Suppressor macrophage treated with lipopolysaccharide for 1 hour (primary cell): ENCODE measurements around the gene SPEF2.
"Not testable (repeated sequence)": the region's sequence is repeated elsewhere in the genome, so short reads cannot be mapped to it uniquely, and the experiment has no call there.

Experiments
- DNase-seq, 3 donors: peaks; one replicate each; pipeline ENCODE4 v3.0.0-alpha.2; 2020 to 2022

SPEF2 gene

DNA sequence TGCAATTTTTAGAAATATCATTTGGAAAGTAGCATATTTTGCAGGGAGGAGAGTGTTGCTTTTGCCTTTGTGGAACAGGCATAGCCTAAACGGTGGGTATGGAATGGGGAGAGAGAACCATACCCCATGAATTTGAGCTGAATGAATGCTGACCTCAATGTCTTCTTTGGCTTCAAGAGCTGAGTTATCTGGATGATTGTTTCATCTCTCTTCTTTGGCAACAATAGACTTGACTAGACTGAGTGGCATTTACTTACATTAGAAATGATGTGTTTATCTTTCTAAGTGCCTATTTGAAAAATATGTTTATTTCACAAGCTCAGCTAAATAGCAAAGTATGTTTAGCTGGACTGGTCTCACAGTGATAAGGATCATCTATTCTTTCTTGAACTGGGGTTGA, 42.8 kb downstream of the SPEF2 start:
- no peak for DNase-seq

GRCh38 chr5:35664584-35664983, 46.9 kb downstream of the SPEF2 start:
- no peak for DNase-seq

DNA sequence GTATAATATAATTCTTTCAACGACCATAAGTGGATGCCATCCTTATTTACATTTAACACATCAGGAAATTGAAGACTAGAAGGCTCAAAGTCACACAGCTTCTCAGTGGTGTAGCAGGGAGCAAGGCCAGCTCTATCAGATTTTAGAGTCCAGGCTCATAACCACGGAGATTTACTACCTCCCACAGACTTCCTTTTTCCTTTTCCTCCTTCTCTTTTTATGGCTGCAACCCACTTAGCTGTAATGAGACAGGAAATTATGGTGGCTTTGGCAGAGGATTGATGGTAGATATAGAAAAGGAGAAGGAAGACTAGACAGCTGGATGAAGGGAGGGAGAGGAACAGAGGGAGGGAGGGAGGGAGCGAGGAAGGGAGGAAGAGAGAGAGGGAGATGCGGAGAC, 47.4 kb downstream of the SPEF2 start:
- DNase-seq = peak; percentile 23 to 33 (median 28)

DNA sequence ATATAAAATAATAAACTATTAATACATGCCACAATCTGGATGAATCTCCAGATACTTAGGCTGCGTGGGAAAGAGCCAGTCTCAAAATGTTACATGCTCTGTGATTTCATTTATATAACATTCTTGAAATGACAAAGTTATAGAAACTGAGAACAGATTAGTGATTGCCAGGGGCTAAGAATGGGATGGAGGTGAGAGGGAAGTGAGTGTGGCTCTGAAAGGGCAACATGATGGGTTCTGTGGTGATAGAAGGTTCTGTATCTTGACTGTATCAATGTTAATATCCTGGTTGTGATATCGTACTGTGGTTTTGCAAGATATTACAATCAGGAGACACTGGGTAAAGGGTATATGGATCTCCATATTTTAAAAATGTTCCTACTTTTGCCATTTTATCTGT, 50.7 kb downstream of the SPEF2 start:
- DNase-seq = no peak

GRCh38 chr5:35668794-35669193, 51.1 kb downstream of the SPEF2 start:
- no peak for DNase-seq

DNA sequence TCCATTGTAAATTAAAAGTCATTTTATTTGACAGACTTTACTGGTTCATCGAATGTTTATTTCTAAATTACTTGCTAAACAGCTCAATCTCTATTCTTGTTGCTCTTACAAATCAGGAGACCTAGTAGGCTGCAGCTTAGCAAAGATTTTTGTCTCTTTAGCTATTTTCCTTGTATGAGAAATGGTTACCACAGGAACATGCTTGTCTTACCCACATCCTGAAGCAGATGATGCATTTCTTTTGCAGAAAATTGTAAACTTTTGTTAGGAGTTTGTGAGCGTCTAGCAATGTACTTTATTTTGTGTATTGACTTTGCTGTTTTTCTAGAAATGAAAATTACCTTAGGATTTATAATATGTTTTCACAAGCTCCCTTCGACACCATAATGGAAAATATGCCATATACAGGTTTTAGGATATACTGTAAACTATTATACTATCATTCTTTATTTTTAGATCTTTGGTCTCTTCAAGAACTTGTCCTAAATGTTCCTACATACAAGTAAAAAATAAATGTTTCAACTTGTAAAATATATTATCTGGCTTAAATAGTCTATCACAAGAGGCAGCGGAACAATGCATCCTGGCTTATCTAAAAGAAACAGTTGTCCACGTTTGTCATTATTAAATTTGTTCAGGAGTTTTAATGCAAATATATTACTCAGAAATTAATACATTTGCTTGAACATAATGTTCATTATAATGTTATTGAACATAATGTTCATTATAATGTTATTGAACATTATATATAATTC, 54.1 kb downstream of the SPEF2 start:
- no peak for DNase-seq

DNA sequence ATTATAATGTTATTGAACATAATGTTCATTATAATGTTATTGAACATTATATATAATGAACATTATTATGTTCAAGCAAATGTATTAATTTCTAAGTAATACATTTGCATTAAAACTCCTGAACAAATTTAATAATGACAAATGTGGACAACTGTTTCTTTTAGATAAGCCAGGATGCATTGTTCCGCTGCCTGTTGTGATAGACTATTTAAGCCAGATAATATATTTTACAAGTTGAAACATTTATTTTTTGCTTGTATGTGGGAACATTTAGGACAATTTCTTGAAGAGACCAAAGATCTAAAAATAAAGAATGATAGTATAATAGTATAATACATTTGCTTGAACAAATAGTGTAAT, 54.6 kb downstream of the SPEF2 start:
- DNase-seq = not testable (repeated sequence)

- no peak for DNase-seq
Measured at GRCh38 chr5:35672995-35673394, 55.3 kb downstream of the SPEF2 start.

DNA sequence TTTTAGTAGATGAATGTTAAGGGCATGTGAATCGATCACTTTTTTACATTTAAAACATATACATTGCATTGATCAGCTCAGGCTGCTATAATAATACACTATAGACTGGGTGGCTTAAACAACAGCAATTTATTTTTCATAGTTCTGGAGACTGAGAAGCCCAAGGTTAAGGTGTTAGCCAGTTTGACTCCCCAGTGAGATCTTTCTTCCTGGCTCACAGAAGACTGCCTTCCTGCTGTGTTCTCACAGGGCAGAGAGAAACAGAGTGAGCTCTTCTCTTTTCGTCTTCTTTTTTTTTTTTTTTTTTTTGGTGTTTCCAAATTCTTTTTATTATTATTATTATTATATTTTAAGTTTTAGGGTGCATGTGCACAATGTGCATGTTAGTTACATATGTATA, 56.4 kb downstream of the SPEF2 start:
- DNase-seq = no peak

DNA sequence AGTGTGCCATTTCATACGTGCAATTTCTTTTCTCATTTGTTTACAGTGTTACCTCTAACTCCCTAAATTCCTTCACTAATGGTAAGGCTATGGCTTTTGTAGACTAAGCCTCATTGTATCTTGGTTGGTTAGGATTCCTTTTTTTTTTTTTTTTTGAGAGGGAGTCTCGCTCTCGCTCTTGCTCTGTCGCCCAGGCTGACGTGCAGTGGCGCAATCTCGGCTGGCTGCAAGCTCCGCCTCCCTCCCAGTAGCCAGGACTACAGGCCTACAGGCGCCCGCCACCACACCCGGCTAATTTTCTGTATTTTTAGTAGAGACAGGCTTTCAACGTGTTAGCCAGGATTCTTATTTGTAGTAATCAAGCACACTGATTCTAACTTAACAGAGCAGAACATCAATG, 57.7 kb downstream of the SPEF2 start:
- no peak for DNase-seq

GRCh38 chr5:35677878-35678277, 60.2 kb downstream of the SPEF2 start:
- no peak for DNase-seq

GRCh38 chr5:35678661-35679060, 61.0 kb downstream of the SPEF2 start:
- DNase-seq = no peak

DNA sequence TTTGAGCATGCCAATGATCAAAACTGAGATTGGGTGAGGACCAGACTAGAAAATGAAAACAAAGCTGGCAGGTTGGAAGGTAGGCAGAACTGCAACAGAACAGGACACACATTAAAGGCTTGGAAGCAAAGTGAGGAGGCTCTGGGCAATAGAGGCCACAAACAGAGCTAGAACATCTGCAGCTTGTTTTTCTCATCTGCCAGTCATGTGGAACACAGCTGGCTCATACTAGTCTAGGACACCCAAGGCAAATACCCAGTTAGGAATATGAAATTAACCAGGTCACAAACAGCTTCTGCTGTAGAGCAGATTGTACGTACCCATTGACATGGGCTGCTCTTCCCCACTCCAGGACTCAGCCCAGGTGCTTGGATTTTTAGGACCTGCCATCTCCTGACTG, 61.7 kb downstream of the SPEF2 start:
- no peak for DNase-seq

DNA sequence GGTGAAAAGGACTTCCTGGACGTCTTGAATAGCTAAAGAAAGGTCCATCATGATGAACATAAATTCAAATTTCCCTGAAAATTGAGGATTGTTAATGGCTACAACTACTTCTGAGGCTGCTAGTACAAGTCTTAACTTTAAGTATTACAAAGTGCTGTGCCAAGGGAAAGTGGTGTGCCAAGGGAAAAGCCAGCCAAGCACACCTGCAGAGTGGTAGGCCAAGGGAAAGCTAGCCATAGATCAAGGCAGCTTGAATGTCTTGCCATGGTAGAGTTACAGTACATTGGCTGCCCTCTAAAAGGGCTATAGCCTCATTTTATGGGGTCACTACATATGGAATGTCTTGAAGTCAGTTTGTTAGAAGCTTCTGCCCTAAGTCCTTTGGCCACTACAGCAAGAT, 64.2 kb downstream of the SPEF2 start:
- DNase-seq = no peak

- DNase-seq = no peak
Measured at GRCh38 chr5:35683466-35683865, 65.8 kb downstream of the SPEF2 start.

GRCh38 chr5:35685161-35685560, 67.5 kb downstream of the SPEF2 start:
- no peak for DNase-seq

DNA sequence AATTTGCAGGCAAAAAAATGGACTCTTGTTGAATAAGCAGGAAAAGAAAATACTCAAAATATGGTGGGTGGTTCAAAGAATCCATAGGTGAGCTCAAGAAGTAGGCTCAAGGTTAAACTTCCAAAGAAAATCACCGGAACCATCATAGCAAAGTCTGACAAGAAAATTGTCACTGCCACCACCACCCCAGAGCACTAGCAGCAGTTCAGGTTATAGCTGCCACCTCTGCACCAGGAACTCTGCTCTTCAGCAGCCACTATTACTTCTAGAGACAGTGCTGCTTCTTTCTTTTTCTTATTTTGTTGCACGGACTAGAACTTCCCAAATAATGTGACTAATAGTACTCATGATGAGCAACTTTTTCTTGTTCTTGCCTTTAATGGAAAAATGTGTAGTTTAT, 70.3 kb downstream of the SPEF2 start:
- no peak for DNase-seq

- no peak for DNase-seq
Measured at GRCh38 chr5:35694481-35694880, 76.8 kb downstream of the SPEF2 start.

DNA sequence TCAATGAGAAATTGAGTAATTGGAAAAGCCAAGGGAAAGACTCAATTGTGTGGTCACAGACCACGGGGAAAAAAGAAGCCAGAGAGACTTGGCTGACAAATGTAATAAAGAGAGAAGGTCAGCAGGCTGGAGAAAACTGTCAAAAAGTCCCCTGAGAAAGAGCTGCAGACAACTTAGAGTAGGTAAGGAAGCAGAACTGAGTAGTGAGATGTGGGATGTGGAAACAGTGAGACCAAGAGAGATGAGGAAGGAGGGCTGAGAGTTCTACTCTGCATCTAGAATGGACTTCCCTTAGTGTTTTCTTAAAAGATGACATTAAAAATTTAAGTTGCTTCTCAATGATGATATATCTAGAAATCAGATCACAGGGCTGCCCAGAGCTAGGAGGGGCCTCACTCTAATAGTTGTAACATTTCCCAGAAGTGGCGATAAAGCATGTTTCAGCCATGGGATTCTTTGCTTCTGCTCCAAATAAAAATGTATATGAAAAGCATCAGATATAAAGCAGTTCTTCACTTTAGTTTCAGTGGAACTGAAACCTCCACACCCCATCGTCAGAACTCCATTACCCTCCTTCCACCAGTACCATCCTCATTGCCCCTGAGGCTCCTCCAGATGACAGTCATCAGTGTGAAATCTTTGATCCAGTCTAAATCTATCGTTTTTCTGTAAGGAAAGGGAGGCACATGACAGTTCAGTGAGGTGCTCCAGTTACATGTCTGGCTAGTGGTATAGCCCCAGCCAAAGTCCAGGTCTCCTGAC, 80.6 kb downstream of the SPEF2 start:
- DNase-seq = peak; percentile 41 to 62 (median 51)

- DNase-seq = no peak
Measured at GRCh38 chr5:35707659-35708058, 90.0 kb downstream of the SPEF2 start.

DNA sequence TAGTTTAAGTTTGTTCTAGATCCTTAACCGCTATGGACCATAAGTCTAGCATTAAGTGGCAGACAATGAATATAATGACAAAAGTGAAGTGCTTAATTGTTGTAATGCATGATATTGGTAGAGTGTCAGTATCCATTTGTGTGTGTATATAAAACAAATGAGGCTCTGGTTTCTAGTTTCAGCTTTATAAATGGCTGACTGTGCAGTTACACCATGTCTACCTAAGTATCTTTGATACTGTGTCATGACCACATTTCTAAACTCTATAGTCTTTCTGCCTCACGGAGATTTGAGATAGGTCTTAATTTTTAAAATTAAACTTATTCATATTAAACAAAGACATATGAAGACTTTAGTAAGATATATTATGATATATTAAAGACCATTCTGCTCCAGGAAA, 92.0 kb downstream of the SPEF2 start:
- DNase-seq = no peak

- no peak for DNase-seq
Measured at GRCh38 chr5:35717718-35718117, 100.1 kb downstream of the SPEF2 start.

- DNase-seq = no peak
Measured at GRCh38 chr5:35735718-35736117, 118.1 kb downstream of the SPEF2 start.

- DNase-seq = peak; percentile 73 to 81 (median 76)
Measured at GRCh38 chr5:35736280-35736679, 118.6 kb downstream of the SPEF2 start.
